Uterus (tissue), 4 donors: ENCODE data around the gene KIAA0753. TPM values are rescaled to one million over a fixed set of nuclear protein-coding genes. Genes with fewer than 3 reads are reported as not detected.

Source experiments
- DNase-seq, 2 donors: peaks; one replicate each; pipeline ENCODE4 v3.0.0-alpha.2; 2019 to 2020
- H3K27ac ChIP-seq, 2 donors: fragments of 200-600 bp; sonication (generic); 1 replicate in 1 of 2; 2 replicates in 1 of 2; pipeline ENCODE4 v1.5.1; 2016 to 2018
- H3K27me3 ChIP-seq, 2 donors: fragments of 200-600 bp; sonication (generic); one replicate each; pipeline ENCODE4 v1.5.1; 2018 to 2019; ENCODE audit warnings: control low read depth in 1 of 2
- H3K36me3 ChIP-seq, 2 donors: fragments of 200-600 bp; sonication (generic); one replicate each; pipeline ENCODE4 v1.5.1; 2019; ENCODE audit warnings: control low read depth in 1 of 2
- H3K4me1 ChIP-seq, 2 donors: fragments of 200-600 bp; sonication (generic); one replicate each; pipeline ENCODE4 v1.5.1; 2018 to 2019; ENCODE audit warnings: control low read depth in 1 of 2
- H3K4me3 ChIP-seq, 2 donors: fragments of 200-600 bp; sonication (generic); 1 replicate in 1 of 2; 2 replicates in 1 of 2; pipeline ENCODE4 v1.5.1; 2018 to 2019; ENCODE audit warnings: mild to moderate bottlenecking in 1 of 2
- H3K9me3 ChIP-seq, 2 donors: fragments of 200-600 bp; sonication (generic); one replicate each; pipeline ENCODE4 v1.5.1; 2019; ENCODE audit warnings: control low read depth in 1 of 2
- CTCF ChIP-seq, 4 experiments: fragments of 200-600 bp in 2 of 4; fragments of 450-650 bp in 2 of 4; sonication (generic) in 2 of 4; IDR thresholded peaks; one replicate each; pipeline ENCODE4 v1.5.1; 2016 to 2019; ENCODE audit warnings: antibody characterized with exemption in 4 of 4, mild to moderate bottlenecking in 2 of 4, moderate library complexity in 1 of 4
- POLR2A ChIP-seq, 2 donors: fragments of 450-650 bp; IDR thresholded peaks; one replicate each; pipeline ENCODE4 v1.6.1; 2016; ENCODE audit warnings: antibody characterized with exemption in 2 of 2, mild to moderate bottlenecking in 1 of 2, moderate library complexity in 1 of 2
- intact Hi-C: fragments of 100-400 bp; cut with DNase I; formaldehyde crosslinking; loops from one replicate; pipeline ENCODE4 v1.15.1; 2023; ENCODE audit warnings: low total_unique reads
- total RNA-seq, 4 donors: library from RNA; depleted of rRNA in 3 of 4; stranded (reverse); fragments of >200 nt in 3 of 4; gene quantifications; one replicate each; pipeline versions ENCODE4 v1.1.0 to v1.2.4, GENCODE V29; 2014 to 2023
- donor health status: DM: yes; HTN: yes; CAD: no.

The KIAA0753 gene
- total RNA-seq, 4 donors from 2014 or later = 6.2 to 52.3 (median 28.8) TPM

DNA sequence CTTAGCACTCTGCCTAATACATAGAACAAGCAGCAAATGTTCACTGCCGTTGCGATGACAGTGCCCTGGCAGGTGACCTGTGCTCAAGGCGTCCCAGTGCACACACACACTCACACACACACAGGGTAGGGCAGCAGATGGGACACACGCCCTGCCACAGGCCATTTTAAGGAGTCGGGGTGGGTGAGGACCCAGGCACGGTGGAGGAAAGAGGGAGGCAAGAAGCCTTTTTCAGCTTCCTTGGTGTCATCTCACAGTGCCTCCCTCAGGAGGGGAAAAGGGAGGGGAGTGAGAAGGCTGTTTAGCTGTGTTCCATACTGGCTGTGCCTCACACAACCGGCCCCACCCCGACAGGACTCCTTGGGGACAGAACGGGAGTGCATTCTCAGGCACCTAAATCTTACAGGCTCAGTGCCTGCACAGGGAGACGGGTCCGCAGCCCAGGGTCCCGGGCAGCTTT is 85.6 kb downstream of the KIAA0753 start:
- no peak for TF ChIP-seq CTCF (IDR thresholded peaks at IDR 0.05)
- no peak for DNase-seq

GRCh38 chr17:6554342-6554741 is 86.2 kb downstream of the KIAA0753 start:
- Histone ChIP-seq H3K4me3 (no peak overlapping the region), H3K27ac (no peak overlapping the region), H3K9me3 (no peaks in the 10 kb centered on the region), H3K27me3 (peaks cover 3 to 5% of the 10 kb centered on the region in 2 donors), H3K36me3 (no peaks in the 10 kb centered on the region), H3K4me1 (peaks cover 0 to 6% of the 10 kb centered on the region in 2 donors)
- TF ChIP-seq CTCF (IDR thresholded peaks at IDR 0.05) (no peak), POLR2A (IDR thresholded peaks at IDR 0.05) (no peak)
- intact Hi-C loops = no loop called here
- no peak for DNase-seq

More for the DNA sequence above, 85.6 kb downstream of the KIAA0753 start:
- Histone ChIP-seq H3K27ac (no peak overlapping the region), H3K4me1 (peaks cover 0 to 6% of the 10 kb centered on the region in 2 donors), H3K4me3 (peak overlapping the region in 1 of 2 donors; percentile 62), H3K36me3 (no peaks in the 10 kb centered on the region), H3K9me3 (no peaks in the 10 kb centered on the region), H3K27me3 (peaks cover 3 to 5% of the 10 kb centered on the region in 2 donors)
- intact Hi-C loops = no loop called here

GRCh38 chr17:6551869-6552531 is 88.5 kb downstream of the KIAA0753 start:
- no peaks in the 10 kb centered on the region for H3K9me3 ChIP-seq
- H3K36me3 ChIP-seq = no peaks in the 10 kb centered on the region
- peaks cover 0 to 6% of the 10 kb centered on the region in 2 donors for H3K4me1 ChIP-seq
- H3K27me3 ChIP-seq = peaks cover 3 to 5% of the 10 kb centered on the region in 2 donors
- H3K4me3 ChIP-seq = no peak overlapping the region
- intact Hi-C loops = no loop called here
- TF ChIP-seq CTCF (IDR thresholded peaks at IDR 0.05) = no peak
- TF ChIP-seq POLR2A (IDR thresholded peaks at IDR 0.05) = no peak
- H3K27ac ChIP-seq = peak overlapping the region in 1 of 2 donors; percentile 25
- peak in 1 of 2 donors; percentile 26 for DNase-seq

- no peak overlapping the region for H3K4me3 ChIP-seq
- no peak overlapping the region for H3K27ac ChIP-seq
- no peak for DNase-seq
- intact Hi-C loops = no loop called here
- peaks cover 3 to 5% of the 10 kb centered on the region in 2 donors for H3K27me3 ChIP-seq
- peaks cover 0 to 6% of the 10 kb centered on the region in 2 donors for H3K4me1 ChIP-seq
- H3K36me3 ChIP-seq = no peaks in the 10 kb centered on the region
- TF ChIP-seq CTCF (IDR thresholded peaks at IDR 0.05) (no peak), POLR2A (IDR thresholded peaks at IDR 0.05) (no peak)
- no peaks in the 10 kb centered on the region for H3K9me3 ChIP-seq
Measured at GRCh38 chr17:6551356-6551755, 89.2 kb downstream of the KIAA0753 start.

- no peaks in the 10 kb centered on the region for H3K9me3 ChIP-seq
Measured at GRCh38 chr17:6549384-6550036, 91.0 kb downstream of the KIAA0753 start.

More at GRCh38 chr17:6549384-6550036, 91.0 kb downstream of the KIAA0753 start:
- DNase-seq = no peak
- Histone ChIP-seq H3K36me3 (no peaks in the 10 kb centered on the region), H3K4me3 (no peak overlapping the region), H3K4me1 (no peaks in the 10 kb centered on the region), H3K27ac (no peak overlapping the region), H3K27me3 (peaks cover 0 to 2% of the 10 kb centered on the region in 2 donors)
- TF ChIP-seq POLR2A (IDR thresholded peaks at IDR 0.05) (no peak), CTCF (IDR thresholded peaks at IDR 0.05) (no peak)
- intact Hi-C loops = no loop called here
